ENCODE results near the gene NR1D2. TPM values are rescaled to one million over a fixed set of nuclear protein-coding genes. Genes with fewer than 3 reads are reported as not detected.
"Not testable (repeated sequence)": the region's sequence is repeated elsewhere in the genome, so short reads cannot be mapped to it uniquely, and the experiment has no call there.

Gene NR1D2
- total RNA-seq, 1 donor from 2014 or later = 19.4 TPM

DNA sequence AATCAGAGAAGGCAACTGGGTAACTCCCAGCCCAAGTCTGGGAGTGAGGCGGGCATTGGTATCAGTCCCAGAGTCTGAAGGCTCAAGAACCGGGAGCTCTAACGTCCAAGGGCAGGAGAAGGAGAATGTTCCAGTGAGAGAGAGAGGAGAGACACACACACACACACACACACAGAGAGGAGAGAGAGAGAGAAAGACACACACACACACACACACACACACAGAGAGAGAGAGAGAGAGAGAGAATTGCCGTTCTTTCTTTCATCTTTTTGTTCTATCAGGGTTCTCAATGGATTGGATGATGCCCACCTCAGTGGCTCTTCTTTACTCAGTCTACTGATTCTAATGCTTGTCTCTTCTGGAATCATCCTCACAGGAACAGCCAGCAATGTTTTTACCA, 57.0 kb downstream of the NR1D2 start:
- DNase-seq (ENCODE audit: low spot score) = no peak

DNA sequence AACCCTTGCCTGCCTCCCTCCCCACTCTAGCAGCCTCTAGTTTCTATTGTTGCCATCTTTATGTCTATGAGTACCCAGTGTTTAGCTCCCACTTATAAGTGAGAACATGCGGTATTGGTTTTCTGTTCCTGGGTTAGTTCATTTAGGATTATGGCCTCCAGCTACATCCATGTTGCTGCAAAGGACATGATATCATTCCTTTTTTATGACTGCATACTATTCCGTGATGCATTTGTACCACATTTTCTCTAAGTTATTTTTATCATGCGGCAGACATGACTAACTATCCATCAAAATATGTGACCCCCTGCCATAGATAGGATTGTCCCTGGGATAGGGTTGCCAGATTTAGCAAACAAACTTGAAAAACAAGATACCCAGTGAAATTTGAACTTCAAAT, 58.4 kb downstream of the NR1D2 start:
- no peak for DNase-seq (ENCODE audit: low spot score)

DNA sequence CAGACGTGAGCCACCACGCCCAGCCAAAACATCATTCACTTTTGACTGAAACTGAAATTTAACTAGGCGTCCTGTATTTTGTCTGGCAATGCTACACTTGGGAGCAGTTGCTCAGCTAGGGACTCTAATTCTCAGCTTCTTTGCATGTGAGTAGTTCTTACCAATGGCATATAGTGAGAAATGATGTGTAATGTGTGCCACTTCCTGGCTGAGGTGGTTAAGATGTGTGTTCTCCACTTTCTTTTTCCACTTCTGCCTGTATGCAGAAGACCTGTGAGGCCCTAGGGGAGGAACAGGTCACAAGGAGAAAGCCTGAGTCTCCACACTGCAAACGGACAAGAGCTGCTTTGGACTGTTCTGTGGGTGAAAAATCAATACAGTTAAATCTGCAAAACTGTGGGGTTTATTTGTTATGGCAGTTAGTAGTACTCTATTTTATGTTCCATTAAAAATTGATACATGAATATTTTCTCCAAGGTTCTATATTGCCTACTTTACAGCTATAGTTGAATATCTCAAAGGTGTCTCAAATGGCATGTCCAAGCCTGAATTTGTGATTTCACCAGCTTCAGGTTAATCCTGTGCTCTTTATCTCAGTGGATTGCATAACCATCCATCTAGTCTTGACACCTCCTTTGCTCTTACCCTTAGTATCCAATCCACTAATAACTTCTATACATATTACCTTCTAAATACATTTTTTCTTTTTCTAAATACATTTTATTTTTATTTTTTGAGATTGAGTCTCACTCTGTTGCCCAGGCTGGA, 59.3 kb downstream of the NR1D2 start:
- DNase-seq (ENCODE audit: low spot score) = no peak

DNA sequence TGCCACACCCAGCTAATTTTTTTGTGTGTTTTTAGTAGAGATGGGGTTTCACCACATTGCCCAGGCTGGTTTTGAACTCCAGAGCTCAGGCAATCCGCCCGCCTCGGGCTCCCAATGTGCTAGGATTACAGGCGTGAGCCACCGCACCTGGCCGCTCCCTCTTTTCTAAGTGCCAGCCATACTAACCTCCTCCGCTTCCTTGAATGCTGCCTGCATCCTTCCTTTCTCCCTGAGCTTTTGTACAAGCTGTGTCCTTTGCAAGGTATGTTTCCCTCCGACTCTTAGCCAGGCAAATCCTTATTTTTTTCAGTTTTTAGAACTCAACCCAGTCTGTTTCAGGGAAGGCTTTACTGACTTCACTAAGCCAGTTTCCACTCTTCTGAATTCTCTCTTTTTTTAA, 60.6 kb downstream of the NR1D2 start:
- DNase-seq (ENCODE audit: low spot score) = no peak

DNA sequence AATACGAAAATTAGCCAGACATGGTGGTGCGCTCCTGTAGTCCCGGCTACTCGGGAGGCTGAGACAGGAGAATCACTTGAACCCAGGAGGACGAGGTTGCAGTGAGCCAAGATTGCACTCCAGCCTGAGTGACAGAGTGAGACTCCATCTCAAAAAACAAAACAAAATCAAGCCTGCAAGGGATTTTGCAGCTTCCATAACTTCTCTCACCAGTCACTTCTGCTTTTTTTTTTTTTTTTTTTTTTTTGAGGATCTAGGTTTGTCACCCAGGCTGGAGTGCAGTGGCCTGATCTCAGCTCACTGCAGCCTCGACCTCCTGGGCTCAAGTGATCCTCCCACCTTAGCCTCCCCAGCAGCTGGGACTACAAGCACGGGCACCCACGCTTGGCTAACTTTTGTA, 65.7 kb downstream of the NR1D2 start:
- not testable (repeated sequence) for DNase-seq (ENCODE audit: low spot score)

DNA sequence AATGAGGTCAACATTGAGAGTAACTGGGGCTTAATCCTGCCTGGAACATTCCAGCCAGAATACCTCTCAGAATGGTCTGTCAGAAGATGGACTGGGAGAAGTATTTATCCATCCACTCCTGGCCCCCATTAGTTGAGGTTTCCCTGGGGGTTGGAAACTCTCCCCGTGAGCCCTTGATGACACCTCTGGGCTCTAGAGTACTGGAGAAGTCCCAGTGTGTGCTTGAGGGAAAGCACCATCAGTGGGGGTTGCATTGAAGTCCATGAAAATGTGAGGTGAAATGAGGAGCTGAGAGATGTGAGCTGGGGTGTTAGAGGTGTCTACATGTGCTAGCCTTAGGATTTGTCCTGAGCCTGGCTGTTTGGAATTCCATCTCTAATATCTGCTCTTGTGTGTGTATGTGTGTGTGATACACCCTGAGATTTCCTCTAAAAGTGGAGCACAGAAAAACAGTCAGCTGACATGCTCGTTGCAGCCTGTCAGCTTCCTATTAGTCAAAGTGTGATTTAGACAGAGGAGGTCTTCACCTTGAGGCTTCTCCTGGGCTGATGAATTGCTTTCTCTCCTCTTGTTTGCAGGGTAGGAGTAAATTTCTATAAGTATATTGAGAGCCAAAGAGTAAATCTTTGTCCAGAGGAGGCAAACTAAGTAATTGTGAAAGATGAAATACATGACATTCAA, 67.6 kb downstream of the NR1D2 start:
- DNase-seq (ENCODE audit: low spot score) = no peak

DNA sequence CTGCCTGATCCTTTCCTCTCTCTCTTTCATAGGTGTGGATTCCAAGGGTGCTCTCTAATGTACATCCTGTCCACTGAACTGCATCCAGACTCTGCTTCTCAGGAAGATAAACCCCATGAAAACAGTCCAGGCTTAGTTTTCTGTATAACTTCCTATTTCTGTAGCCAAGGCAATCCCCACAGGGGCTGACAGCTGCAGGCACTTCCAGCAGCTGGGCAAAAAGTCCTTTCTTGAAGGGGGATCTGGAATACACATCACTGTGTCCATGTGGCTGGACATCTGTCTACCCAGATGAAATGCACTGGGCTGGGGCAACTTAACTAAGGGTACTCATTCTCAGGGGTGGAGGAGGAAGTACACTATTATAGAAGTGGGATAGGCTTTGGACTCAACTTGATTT, 72.2 kb downstream of the NR1D2 start:
- no peak for DNase-seq (ENCODE audit: low spot score)

DNA sequence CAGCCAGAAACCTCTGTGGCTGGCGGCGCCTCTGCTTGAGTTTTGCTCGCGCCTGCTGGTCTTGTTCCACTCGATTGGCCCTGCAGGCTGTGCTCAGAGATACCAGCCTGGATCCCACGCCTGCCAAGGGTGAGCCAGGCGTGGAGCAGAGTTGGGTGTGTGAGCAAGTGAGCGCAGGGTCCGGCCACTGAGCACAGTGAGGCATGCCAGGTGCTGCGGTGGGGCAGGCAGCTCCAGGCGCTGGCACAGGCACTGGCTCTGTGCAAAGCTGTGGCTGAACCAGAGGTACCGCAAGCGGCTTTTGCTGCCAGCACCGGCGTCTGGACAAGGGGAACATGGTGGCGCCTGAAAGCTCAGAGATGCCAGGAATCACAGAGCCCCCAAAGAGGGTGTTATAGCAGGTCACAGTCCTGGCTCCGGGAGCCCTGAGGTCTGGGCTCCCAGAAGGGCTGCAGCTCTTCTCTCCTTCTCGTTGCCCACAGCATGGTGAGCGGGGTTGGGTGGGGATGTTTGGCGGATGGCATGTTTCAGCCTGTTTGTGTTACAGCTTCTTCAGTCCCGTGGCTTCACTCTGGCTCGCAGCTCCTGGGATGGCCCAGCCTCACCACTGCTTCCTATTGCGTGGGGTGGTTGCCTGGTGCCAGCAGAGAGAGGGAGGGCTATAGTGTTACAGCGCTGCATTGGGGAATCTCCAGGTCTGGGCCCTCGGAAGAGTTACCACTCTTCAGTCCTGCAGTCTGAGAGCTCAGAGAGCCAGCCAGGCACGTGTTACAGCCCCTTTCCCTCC, 73.9 kb downstream of the NR1D2 start:
- no peak for DNase-seq (ENCODE audit: low spot score)

DNA sequence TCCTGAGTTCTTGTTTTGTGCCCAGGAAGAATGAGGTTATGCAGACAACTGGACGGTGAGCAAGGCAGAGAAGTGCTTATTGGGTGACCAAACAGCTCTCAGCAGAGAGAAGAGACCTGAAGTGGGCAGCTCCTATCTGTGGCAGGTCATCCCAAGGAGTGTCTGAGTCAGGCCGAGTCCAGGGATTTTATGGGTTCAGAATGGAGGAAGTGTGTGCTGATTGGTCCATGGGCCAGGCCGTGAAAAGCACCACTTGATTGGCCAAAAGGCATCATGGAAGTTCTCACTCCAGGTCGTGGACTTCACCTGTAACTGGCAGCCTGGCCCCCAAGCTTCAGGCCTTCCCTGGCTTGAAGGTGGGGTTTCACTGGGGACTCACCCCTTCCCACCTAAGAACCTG, 74.5 kb downstream of the NR1D2 start:
- DNase-seq (ENCODE audit: low spot score) = no peak

DNA sequence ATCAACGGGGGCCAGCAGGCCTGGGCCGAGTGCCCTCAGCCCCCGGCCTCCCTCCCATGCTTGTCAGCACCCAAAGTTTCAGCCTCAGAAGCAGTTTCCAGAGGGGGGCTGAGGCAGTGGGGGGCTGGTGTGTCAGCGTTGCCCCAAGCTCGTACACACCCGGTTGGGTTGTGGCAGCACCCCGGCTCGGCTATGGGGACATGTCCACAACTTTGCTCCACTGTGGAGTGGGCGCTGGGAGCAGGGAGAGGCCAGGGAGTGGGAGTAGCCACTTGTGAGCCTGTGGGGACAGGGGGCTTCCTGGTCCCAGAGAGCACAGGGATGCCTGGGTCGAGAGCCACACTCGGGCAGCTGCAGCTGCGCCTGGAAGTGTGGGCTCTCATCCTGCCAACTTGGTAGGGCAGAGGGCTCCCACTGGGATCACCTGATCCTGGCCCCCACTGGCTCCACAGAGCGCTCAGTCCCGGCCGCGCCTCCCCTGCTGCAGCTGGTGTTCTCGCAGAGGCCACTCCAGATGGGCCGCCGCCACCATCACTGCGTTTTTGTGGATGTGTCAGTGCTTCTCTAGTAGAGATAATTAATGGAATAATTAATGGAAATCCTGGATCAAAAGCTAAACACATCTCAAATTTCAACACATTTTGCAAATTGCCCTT, 75.1 kb downstream of the NR1D2 start:
- DNase-seq (ENCODE audit: low spot score) = no peak

DNA sequence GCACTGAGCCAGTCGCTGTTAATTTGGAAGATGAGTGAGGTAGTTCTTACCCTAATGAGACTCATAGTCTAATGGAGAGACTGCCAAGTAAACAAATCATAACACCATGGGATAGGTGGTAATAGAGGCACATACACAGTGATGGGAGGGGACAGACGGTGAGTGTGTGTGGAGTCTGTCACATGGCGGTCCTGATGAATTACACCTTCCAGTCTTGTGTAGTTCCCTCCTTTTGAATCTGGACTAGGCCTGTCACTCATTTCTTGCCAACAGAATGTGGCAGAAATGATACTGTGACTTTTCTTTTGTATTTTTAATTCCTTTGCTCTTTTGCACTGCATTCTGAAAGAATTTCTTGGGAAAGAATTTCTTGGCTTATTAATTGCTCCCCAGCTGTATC, 78.1 kb downstream of the NR1D2 start:
- DNase-seq (ENCODE audit: low spot score) = no peak

DNA sequence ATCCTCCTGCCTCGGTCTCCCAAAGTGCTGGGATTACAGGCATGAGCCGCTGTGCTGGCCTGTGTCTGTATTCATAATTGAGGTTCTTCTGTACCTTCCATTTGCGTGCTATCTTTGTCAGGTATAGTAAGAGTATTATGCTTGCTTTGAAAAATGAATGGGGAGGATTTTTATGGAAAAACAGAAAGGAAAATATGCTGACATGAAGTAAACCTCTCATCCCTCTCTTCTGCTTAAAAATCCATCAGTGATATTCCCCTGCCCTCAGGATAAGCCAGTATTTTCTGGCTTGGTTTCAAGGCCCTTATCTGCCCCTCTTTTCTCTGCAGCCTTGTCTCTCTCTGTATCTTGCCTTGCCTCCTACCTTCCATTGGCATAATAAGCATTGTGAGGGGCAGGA, 80.7 kb downstream of the NR1D2 start:
- no peak for DNase-seq (ENCODE audit: low spot score)

DNA sequence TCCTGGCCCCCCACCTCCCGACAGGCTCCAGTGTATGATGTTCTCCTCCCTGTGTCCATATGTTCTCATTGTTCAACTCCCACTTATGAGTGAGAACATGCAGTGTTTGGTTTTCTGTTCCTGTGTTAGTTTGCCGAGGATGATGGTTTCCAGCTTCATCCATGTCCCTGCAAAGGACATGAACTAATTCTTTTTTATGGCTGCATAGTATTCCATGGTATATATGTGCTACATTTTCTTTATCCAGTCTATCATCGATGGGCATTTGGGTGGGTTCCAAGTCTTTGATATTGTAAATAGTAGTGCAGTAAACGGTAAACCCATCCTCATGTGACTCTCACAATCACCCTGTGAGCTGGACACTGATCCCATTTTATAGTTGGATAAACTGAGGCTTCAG, 81.6 kb downstream of the NR1D2 start:
- not testable (repeated sequence) for DNase-seq (ENCODE audit: low spot score)

DNA sequence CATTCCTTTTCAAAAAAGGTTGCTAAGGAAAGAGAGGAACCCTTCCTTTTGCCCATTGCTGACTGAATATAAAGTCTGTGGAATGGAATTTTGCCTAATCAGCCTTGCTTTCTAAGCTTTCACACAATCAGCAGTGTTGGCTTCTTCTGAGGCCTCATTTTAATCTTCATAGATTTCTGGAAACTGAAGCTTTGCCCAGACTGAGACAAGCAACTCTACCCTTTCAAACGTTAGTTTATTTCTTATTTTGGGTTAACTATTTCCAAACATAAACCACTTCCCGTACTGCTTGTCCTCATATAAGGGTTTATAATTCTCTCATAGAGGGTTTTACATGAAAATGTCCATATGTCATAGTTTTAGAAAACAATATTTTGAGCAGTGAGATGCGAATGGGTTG, 82.9 kb downstream of the NR1D2 start:
- no peak for DNase-seq (ENCODE audit: low spot score)

Other genes with a start within 250 kb of the NR1D2 start
- 93.7 TPM for gene UBE2E1, start 139.3 kb upstream of the NR1D2 start, total RNA-seq
- 15.7 TPM for gene NKIRAS1, start 28.3 kb upstream of the NR1D2 start, total RNA-seq
- gene RPL15, start 28.2 kb upstream of the NR1D2 start, total RNA-seq = 1,360 TPM

Measured in mesenteric fat pad (tissue), 1 donor.